ENCODE measurements around the gene GSTM4.
A peak's percentile ranks its signal among the peaks of the same experiment; 100 is the strongest.

GSTM4 gene

DNA sequence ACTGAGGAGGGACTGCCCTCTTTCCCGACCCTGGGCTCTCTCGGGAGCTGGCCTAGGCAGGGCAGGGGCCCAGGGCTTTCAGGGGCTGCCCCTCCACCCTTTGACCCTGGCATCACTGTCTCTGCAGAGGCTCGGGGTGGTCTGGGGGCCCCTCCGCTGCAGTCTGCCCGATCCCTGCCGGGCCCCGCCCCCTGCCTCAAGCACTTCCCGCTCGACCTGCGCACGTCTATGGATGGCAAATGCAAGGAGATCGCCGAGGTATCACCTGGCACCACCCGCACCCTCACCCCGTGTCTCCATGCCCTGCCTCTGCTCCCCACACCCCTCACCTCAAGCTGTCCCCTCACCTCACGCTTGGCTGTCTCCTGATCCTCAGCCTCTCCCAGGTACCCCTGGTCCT is 30.7 kb upstream of the GSTM4 start:
- no peak for DNase-seq

DNA sequence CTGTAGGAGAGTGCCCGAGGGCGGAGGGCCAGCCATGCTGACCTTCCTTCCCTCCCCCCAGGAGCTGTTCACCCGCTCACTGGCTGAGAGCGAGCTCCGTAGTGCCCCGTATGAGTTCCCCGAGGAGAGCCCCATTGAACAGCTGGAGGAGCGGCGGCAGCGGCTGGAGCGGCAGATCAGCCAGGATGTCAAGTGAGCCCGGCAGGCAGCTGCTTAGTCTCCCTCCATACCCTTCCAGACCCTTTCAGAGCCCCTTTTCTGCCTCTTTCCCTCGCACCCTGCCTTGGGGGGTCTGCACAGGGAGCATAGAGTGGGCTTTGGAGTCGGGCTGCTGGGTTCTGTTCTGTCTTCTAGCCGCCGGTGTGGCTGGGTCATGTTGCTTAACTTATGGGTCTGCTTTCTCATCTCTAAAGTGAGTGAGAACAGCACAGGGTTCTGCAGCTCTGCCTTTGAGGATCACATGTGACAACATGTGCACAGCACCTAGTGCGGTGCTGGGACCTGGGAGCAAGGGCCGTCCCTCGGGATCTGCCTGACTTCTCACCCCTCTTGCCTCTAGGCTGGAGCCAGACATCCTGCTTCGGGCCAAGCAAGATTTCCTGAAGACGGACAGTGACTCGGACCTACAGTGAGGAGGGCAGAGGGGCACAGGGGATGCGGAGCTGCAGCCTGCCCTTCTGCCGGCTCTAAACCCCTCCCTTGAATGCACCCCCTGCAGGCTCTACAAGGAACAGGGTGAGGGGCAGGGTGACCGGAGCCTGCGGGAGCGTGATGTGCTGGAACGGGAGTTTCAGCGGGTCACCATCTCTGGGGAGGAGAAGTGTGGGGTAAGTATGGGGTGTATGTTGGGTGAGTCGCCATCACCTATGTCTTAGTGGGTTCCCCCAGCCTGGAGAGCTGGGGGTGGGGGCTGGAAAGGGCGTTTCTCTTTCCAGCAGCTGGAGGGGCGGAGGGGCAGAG is 30.0 kb upstream of the GSTM4 start:
- DNase-seq = no peak

DNA sequence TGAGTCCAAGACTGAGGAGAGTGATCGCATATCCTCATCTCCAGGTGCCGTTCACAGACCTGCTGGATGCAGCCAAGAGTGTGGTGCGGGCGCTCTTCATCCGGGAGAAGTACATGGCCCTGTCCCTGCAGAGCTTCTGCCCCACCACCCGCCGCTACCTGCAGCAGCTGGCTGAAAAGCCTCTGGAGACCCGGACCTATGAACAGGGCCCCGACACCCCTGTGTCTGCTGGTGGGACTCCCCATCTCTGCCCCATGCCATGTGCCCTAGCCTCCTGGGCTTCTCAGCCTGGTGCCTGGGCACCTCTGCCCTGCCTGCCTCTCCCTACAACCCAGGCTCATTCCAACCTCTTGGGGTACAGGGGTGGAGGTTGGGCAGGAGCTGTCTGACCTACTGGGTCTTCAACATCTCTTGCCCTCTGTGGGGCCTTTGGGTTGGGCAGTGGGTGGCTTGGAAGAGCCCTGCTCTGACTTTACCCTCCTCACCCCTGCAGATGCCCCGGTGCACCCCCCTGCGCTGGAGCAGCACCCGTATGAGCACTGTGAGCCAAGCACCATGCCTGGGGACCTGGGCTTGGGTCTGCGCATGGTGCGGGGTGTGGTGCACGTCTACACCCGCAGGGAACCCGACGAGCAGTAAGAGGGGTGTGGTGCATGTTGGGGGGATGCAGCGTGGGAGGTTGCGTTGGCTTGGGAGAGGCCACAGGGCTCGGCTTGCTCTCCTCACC is 29.1 kb upstream of the GSTM4 start:
- DNase-seq = no peak

DNA sequence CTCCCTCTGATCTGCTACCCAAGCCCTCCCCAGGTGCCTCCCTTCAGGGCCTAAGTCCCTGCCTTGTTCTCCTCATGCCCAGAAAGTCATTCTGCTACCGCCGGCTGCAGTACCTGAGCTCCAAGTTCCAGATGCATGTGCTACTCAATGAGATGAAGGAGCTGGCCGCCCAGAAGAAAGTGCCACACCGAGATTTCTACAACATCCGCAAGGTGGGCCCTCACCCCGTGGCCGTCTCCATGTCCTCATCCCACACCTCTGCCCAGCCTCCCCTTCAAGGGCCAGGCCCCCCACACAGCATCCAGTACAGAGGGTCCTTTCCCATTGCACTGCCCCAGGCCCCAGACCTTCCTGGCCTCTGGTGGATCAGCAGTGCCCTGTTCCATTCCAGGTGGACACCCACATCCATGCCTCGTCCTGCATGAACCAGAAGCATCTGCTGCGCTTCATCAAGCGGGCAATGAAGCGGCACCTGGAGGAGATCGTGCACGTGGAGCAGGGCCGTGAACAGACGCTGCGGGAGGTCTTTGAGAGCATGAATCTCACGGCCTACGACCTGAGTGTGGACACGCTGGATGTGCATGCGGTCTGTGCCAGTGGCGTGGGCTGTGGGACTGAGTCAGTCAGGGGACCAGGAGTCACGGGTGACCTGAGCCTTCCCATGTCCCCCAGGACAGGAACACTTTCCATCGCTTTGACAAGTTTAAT is 28.1 kb upstream of the GSTM4 start:
- no peak for DNase-seq

DNA sequence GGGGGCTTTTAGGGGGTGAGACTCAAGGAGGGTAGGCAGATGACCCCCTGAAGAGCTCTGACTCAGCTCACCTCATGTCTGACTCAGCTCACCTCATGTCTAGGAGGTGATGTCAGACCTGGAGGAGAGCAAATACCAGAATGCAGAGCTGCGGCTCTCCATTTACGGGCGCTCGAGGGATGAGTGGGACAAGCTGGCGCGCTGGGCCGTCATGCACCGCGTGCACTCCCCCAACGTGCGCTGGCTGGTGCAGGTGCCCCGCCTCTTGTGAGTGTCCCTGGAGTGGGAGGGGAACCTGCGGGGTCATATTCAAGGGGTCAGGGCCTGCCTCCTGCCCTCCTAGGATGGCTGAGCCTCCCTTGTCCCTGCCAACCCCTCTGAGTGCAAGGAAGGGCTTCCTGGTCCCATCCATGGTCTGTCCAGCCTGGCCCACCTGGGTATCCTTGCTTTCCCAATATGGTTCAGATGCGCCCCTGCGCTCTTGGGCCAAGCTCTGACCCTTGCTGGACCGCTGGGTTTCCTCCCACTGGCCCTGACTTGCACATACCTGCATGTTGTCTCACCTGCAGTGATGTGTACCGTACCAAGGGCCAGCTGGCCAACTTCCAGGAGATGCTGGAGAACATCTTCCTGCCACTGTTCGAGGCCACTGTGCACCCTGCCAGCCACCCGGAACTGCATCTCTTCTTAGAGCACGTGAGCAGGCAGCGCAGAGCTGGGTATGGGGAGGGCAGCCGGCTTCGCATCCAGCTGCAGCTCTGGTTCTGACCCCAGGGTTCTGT is 27.2 kb upstream of the GSTM4 start:
- no peak for DNase-seq

DNA sequence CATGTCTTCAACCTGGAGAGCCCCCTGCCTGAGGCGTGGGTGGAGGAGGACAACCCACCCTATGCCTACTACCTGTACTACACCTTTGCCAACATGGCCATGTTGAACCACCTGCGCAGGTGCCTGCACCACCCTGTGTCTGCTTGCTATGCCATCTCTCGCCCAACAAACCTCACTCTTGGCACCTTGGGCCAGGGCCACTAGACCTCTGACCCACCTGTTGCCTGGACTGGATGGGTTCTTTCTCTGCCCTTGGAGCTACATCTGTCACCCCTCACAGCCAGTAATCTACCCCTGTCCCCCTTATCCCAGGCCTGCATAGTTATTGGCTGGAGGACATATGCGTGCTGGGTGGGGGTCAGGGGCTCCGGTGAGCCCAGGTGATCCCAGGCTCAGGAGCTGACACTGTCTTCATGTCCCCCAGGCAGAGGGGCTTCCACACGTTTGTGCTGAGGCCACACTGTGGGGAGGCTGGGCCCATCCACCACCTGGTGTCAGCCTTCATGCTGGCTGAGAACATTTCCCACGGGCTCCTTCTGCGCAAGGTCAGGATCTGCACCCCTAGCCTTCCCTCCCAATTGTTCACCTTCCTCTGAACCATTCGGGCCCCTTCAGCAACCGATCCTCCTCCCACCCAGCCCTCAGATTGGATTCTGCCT is 26.4 kb upstream of the GSTM4 start:
- DNase-seq = no peak

DNA sequence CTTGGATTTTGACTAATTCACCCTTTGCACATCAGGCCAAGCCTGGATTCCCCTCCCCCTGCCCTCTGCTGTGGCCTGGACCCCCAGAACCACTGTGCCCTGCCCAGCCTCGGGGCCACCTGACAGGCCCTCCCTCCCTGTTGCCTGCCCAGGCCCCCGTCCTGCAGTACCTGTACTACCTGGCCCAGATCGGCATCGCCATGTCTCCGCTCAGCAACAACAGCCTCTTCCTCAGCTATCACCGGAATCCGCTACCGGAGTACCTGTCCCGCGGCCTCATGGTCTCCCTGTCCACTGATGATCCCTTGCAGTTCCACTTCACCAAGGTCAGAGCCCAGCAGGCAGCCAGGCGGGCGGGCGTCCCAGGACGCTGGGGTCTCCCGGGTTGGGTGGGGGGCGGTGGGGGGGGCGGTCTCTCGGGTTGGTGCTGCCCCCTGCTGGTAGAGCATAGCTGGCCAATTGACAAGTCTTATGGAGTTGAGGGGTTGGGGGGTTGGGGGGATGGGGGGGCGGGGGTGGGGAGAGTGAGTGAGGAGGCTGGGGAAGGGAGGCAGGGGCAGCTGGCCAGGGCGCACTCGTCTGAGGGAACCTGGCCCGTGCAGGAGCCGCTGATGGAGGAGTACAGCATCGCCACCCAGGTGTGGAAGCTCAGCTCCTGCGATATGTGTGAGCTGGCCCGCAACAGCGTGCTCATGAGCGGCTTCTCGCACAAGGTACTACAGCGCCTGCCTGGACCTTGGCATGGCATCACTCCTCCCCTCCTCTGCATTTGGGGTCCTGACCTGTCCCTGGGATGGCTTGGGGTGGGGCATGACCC is 25.6 kb upstream of the GSTM4 start:
- peak; percentile 47 for DNase-seq

DNA sequence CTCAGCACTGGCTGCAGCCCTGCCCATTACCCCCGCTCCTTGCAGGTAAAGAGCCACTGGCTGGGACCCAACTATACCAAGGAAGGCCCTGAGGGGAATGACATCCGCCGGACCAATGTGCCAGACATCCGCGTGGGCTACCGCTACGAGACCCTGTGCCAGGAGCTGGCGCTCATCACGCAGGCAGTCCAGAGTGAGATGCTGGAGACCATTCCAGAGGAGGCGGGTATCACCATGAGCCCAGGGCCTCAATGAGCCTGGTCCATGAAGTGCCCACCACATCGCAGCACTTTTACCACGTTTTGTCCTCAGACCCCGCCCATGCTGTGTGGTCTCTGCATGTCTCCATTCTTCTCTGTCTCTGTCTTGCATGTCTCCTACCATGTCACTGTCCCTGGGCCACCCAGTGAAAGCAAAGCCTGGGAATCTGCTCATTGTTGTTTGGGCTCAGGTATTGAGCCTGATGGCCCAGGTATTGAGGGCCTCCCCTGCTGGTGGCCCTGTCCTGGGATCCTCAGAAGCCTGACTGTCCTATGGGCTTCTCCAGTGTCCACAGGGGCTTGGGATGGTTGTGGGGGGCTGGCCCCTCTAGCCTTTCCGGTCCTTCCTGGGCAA is 24.9 kb upstream of the GSTM4 start:
- no peak for DNase-seq

DNA sequence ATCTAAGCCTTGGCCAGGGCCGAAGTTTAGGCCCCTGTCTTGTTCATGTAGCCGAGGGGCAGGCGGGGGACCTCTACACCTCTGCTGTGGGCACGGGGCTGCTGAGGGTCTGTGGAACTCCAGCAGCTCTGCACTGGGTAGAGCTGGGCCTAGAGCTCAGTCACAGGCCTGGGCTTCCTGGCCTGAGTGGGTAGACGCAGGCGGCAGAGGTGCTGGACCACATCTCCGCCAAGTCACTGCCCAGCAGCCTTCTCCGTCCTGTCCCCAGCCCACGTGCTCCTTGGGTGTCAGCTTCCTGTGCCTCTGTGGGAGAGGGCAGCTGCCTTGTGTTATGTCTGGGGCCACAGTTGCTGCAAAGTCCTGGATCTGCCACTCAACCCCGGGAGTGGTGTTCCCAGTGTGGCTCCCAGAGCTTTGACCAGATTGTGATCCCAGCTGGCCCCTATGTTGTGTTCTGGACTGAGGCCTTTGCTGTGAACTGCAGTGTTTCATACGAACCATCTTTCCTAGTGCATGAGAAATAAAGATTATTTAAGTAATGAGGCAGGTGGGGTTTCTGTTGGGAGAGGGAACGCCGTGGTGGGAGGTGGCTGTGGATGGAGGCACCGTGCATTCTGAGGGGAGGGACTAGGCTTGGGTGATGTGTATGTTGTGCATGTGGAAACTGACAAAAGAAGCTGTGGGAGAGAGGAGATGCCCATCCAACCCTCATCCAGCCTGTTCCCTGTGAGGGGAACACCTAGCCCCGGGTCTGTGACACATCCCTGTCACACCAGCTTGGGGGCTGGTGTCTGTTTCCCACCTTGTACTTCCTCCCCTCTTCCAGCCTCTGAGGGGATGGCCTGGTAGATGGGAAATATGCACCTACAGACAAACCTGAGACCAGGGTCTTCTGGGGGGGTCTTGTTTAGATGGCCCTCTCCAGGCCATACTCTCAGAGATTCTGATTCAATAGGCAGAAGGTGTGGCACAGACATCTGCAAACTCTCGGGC is 24.1 kb upstream of the GSTM4 start:
- DNase-seq = no peak

DNA sequence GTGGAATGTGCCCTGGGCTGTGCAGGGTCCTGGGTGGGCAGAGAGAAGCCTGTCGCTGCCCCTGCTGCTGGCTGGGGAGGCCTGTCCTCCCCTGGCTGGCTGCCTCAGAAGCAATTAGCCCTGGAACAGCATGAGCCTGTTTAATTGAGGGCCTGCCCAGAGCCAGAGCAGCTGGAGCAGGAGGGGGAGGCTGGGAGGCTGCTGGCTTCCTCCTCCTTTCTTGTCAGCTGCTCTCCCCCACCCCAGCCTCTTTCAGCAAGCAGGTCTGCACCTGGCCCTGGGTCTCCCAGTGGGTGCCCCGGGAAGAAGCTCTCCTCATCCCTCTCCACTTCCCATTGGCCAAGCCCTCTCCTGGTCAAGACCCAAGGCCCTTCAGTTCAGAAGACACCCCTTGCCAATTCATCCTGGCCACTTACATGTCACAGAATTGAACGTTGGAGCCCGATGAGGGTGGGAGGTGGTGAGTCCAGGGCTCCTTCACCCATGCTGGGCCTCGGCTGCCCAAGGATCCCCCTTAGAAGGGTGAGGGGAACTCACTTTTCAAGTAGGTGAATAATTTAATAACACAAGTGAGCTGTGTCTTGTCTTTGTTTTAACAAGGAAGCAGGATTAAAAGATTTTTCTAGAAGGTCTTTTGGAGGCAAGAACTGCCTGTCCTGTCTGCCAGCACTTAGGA is 23.1 kb upstream of the GSTM4 start:
- no peak for DNase-seq

DNA sequence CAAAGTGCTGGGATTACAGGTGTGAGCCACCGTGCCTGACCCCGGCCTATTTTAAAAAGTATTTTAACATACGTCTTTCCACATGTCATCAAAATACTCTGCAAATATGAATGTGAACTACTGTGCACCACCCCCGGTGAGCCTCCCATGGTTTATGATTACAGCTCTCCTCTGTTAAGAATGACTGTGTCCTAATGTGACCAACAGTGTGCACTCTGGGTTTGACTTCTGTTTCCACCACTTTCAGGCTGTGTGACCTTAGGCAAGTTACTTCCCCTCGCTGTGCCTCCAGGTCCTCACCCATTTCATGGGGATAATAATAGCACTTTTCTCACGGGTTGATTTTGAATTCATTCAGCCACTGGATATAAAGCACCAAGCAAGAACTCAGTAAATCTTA is 21.6 kb upstream of the GSTM4 start:
- no peak for DNase-seq

DNA sequence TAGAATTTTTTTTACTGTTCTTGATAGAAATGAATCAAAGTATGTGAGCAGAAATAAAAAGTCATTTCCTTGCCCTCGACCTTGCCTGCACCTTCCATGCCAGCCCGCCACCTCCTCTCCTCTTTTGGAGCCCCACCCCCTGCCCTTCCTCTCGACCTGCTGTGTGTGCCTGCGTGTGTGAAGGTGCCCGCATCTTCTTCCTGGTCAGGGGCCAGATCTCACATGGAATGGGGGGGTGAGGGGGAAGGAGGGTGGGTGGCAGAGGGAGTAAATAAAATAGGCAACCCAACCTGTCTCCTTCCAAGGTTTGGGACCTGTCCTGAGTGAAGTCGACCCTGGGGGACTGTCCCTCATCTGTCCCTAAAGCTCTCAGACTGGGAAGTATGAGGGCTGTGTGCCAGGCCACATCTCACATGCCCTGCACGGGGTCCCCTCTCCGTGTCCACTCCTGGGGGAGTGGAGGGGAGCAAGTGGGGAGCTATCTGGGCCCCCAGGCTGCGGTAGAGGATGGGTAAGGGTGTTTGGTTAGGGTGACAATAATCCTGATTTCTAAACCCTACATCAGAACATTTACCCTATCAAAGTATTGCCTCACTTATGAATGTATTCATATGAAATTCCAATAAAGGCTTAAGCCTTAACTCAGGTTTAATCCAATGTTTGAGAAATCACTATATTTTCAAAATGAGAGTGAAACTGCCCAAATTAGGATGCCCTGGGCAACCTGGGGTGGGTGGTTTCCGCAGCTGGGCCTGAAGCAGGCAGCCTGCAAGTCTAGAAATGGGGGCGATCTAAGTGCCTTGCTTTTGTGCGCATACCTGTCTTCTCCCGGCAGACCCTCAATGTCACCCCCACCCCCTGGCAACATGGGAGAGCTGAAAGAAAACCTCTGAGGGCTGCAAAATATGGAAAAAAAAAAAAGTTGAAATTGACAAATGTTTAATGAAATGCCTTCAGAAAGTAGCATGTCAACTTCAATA is 20.8 kb upstream of the GSTM4 start:
- no peak for DNase-seq

DNA sequence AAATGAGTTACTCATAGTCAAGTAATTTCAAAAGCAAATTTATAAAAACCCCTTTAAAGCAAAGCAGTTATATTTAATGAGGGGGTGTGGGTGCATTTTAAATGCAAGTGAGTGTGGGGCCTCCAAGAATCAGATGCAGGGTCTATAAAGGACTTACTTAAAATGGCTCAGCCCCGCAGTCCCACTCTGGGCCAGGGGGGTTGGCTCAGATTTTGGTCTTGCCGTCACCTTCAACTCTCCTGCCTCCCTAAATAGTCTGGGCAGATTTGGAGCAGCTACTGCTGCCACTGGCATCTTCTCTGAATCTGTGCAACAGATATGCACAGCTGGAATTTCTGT is 20.1 kb upstream of the GSTM4 start:
- no peak for DNase-seq

DNA sequence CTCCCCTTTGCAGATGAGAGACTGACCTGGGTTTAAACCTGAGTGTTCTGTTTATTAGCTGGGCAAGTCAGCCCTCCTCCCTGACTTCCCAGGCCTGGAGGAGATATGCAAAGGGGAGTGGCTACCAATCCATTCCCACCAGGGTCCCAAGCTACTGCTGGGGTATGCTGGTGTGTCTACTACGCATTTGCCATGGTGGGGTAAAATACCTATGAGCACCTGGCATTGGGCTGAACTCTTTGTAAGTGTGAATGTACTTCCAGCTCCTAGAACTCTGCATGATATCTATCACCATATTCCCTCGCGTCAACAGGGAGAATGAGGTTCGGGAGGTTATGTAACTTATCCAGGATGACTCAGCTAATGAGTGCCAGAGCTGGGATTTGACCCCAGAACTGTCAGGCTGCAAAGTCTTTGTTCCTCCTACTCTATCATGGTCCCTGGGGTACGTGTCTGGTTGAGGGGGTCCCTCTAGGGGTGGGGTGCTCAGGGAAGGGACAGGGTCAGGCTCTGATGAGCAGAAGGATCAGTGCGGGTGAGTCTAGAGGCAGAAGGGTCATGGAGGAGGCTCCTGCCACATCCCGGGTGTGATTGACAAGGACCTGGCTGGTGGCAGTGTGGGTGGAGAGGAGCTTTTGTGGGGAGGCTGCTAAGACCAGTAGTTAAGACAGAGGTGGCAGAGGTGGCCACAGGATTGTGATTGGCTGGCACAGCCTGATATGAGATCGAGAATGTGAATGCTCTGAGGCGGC is 19.5 kb upstream of the GSTM4 start:
- DNase-seq = no peak

DNA sequence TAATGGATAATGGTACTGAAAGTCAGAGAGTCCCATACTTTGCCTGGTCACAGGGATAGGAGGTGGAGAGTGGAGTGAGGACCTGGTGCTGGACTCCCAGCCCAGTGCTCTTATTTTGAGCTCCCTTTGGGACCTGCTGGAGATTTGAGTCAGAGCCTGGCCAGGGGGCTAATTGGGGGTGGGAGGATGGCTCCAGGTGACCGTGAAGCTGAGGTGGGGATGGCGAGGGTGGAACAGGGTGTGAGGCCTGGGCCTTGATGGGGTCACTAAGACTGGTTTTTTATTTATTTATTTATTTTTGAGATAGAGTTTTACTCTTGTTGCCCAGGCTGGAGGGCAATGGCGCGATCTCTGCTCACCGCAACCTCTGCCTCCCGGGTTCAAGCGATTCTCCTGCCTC is 18.5 kb upstream of the GSTM4 start:
- DNase-seq = no peak

DNA sequence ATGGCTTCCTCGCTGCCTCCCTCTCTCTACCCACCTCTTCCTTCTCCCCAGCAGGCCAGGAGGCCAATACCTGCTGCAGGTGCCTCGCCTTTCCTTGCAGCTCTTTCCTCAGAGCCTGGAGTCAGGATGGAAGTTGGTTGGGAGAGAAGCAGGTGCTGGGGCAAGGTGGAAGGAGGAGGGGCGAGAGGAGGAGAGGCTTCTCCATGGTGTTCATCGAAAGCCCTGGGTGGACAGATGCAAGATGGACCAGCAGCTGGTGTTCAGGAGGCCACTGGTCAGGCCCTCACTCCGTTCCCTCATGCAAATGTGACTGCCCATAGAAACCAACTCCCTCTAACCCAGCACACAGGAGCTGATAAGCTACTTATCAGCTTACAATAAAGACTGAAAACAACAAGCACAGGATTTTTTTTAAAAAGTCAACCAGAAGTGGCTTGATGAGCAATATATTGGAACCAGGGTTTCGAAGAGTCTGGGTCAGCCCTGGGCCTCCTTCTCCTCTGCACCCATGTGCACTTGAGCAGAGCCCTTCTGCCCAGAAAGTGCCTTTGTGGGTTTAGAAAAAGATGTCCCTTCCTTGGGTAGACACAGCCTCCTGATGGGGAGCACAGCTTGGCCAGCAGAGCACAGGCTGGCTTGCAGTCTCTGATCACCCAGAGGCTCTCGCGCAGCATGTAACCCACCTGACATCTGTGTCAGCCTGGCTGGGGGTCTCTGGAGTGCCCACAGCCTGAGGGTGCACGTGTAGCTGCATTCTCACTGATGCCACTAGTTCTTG is 16.6 kb upstream of the GSTM4 start:
- DNase-seq = no peak
